HepG2 (cell line): ENCODE data around the gene PRDM7. TPM values are rescaled to one million over a fixed set of nuclear protein-coding genes. Genes with fewer than 3 reads are reported as not detected.

Source experiments
- ATM ChIP-seq: fragments of 450-650 bp; IDR thresholded peaks from 2 replicates; pipeline ENCODE4 v1.7.1; 2017; ENCODE audit warnings: mild to moderate bottlenecking, borderline replicate concordance
- CREB3 ChIP-seq: sonication (generic); formaldehyde crosslinking; IDR thresholded peaks from 2 replicates; pipeline ENCODE4 v1.5.0; 2020; ENCODE audit warnings: missing genetic modification reagents
- ELF4 ChIP-seq: sonication (generic); formaldehyde crosslinking; IDR thresholded peaks from 2 replicates; pipeline ENCODE4 v1.5.0; 2020; ENCODE audit warnings: missing genetic modification reagents, mild to moderate bottlenecking, moderate library complexity, borderline replicate concordance
- FOXK1 ChIP-seq: sonication (generic); formaldehyde crosslinking; IDR thresholded peaks from 2 replicates; pipeline ENCODE4 v1.4.0; 2020; ENCODE audit warnings: low read depth, missing genetic modification reagents, borderline replicate concordance
- HMG20B ChIP-seq: conservative IDR thresholded peaks from 2 replicates; pipeline ENCODE4 v1.6.1; 2016; ENCODE audit warnings: missing genetic modification reagents, missing compliant biosample characterization
- MIER2 ChIP-seq: IDR thresholded peaks from 2 replicates; pipeline ENCODE4 v1.6.1; 2016; ENCODE audit warnings: missing biosample characterization, missing genetic modification reagents
- NKX3-1 ChIP-seq: sonication (generic); formaldehyde crosslinking; IDR thresholded peaks from 2 replicates; pipeline ENCODE4 v1.5.0; 2020; ENCODE audit warnings: missing genetic modification reagents
- PPARG ChIP-seq: conservative IDR thresholded peaks from 2 replicates; pipeline ENCODE4 v1.6.1; 2016; ENCODE audit warnings: missing biosample characterization, missing genetic modification reagents
- RFX1 ChIP-seq: fragments of 450-650 bp; IDR thresholded peaks from 2 replicates; pipeline ENCODE4 v1.6.1; 2017
- ZBTB39 ChIP-seq: sonication (generic); formaldehyde crosslinking; IDR thresholded peaks from 2 replicates; pipeline ENCODE4 v1.5.0; 2020; ENCODE audit warnings: missing genetic modification reagents
- ZBTB7B ChIP-seq: sonication (generic); formaldehyde crosslinking; IDR thresholded peaks from 2 replicates; pipeline ENCODE4 v1.4.0; 2020; ENCODE audit warnings: missing genetic modification reagents
- ZHX2 ChIP-seq, 2 experiments: sonication (generic) in 1 of 2; formaldehyde crosslinking in 1 of 2; IDR thresholded peaks; 2 replicates each; pipeline versions ENCODE4 v1.6.1 to v1.9.0; 2014 to 2022; ENCODE audit warnings: antibody characterized with exemption in 1 of 2, borderline replicate concordance in 1 of 2, inconsistent platforms in 1 of 2, low read depth in 1 of 2, missing genetic modification reagents in 1 of 2
- ZNF124 ChIP-seq: sonication (generic); formaldehyde crosslinking; IDR thresholded peaks from 2 replicates; pipeline ENCODE4 v1.4.0; 2020; ENCODE audit warnings: missing genetic modification reagents
- ZNF20 ChIP-seq: sonication (generic); formaldehyde crosslinking; IDR thresholded peaks from 2 replicates; pipeline ENCODE4 v1.4.0; 2020; ENCODE audit warnings: mild to moderate bottlenecking, moderate library complexity, missing genetic modification reagents
- ZNF260 ChIP-seq: sonication (generic); formaldehyde crosslinking; IDR thresholded peaks from 2 replicates; pipeline ENCODE4 v1.4.0; 2020; ENCODE audit warnings: missing genetic modification reagents, low read depth, mild to moderate bottlenecking, borderline replicate concordance
- ZNF362 ChIP-seq: sonication (generic); formaldehyde crosslinking; IDR thresholded peaks from 2 replicates; pipeline ENCODE4 v1.4.0; 2020; ENCODE audit warnings: missing genetic modification reagents, mild to moderate bottlenecking, borderline replicate concordance
- ZNF547 ChIP-seq: sonication (generic); formaldehyde crosslinking; IDR thresholded peaks from 2 replicates; pipeline ENCODE4 v1.5.1; 2020; ENCODE audit warnings: mild to moderate bottlenecking, missing genetic modification reagents
- polyA plus RNA-seq, 8 experiments: library from polyadenylated mRNA; depleted of rRNA in 3 of 8; stranded (reverse) in 7 of 8; unstranded in 1 of 8; fragments of >200 nt; fragmentation: Illumina TruSeq in 4 of 8; extraction: Trizol in 4 of 8; gene quantifications; 2 replicates each; pipeline versions ENCODE4 v1.2.1 to v1.2.3, GENCODE V29; 2011 to 2016; ENCODE audit warnings: low read depth in 4 of 8, missing spikeins in 1 of 8, mixed read lengths in 1 of 8; ENCODE audit not compliant: insufficient read depth in 1 of 8
- total RNA-seq, 5 experiments: library from RNA; depleted of rRNA; stranded (reverse); fragments of >200 nt; fragmentation: Illumina TruSeq; extraction: Trizol; gene quantifications; 2 replicates each; pipeline ENCODE4 v1.2.3, GENCODE V29; 2016; ENCODE audit warnings: low read depth in 1 of 5

PRDM7 gene
- total and polyA plus RNA-seq, 2 of the 13 experiments (the other 11 are each of a cell fraction or from before 2014, with no cell fraction given), result not detected

GRCh38 chr16:90022209-90023077 lies 54.7 kb downstream of the PRDM7 start (continued):
- TF ChIP-seq CREB3 (CRISPR knock-in tag), result peak; percentile 27; the same call in 1 of the 2 replicates
- TF ChIP-seq ELF4 (CRISPR knock-in tag), result peak; percentile 81
- no peak for TF ChIP-seq ZNF362 (CRISPR knock-in tag)
- TF ChIP-seq HMG20B, result no peak
- TF ChIP-seq RFX1, result peak; percentile 89
- peak; percentile 73; the same call in 1 of the 2 replicates for TF ChIP-seq ZNF547
- TF ChIP-seq ZBTB7B, result 0 out of 2 replicates have a peak, but pooled peaks have one; percentile 45
- TF ChIP-seq ZNF260 (CRISPR knock-in tag), result 0 out of 2 replicates have a peak, but pooled peaks have one; percentile 16
- peak; percentile 15; the same call in 1 of the 2 replicates for TF ChIP-seq ZHX2 (IDR thresholded peaks at IDR 0.05; ENCODE audit: low read depth)
- no peak for TF ChIP-seq ZHX2 (CRISPR knock-in tag; IDR thresholded peaks at IDR 0.05; ENCODE audit: borderline replicate concordance)
- peak; percentile 56 for TF ChIP-seq MIER2 (CRISPR knock-in tag)
- peak; percentile 90 for TF ChIP-seq ZNF124 (CRISPR knock-in tag)
- peak; percentile 68 for TF ChIP-seq NKX3-1 (CRISPR knock-in tag)
- no peak for TF ChIP-seq ATM
- TF ChIP-seq ZBTB39 (CRISPR knock-in tag), result no peak
- peak; percentile 65; the same call in 1 of the 2 replicates for TF ChIP-seq PPARG (CRISPR knock-in tag)
- TF ChIP-seq ZNF20 (CRISPR knock-in tag), result no peak
- peak; percentile 55; the same call in 1 of the 2 replicates for TF ChIP-seq FOXK1 (CRISPR knock-in tag)
